RWPE2 (cell line): Measurements from ENCODE around the gene PRSS38.

ENCODE experiments used
- ATAC-seq: fragments of 200-7000 bp; cut with Tn5 transposase; 3 replicates; pipeline ENCODE4 v1.9.1; 2021; ENCODE audit warnings: low read depth
- DNase-seq: peaks from one replicate; pipeline ENCODE4 v3.0.0-alpha.2; 2020; ENCODE audit warnings: low spot score
- H3K27ac ChIP-seq: fragments of 450-650 bp; 2 replicates; pipeline ENCODE4 v1.5.1; 2017; ENCODE audit warnings: mild to moderate bottlenecking; ENCODE audit not compliant: poor library complexity, severe bottlenecking
- H3K27me3 ChIP-seq: fragments of 250-450 bp; sonication (Bioruptor Pico); 2 replicates; pipeline ENCODE4 v1.5.1; 2021; ENCODE audit warnings: mild to moderate bottlenecking, moderate library complexity; ENCODE audit not compliant: insufficient read depth, poor library complexity, severe bottlenecking
- H3K36me3 ChIP-seq: fragments of 250-450 bp; sonication (Bioruptor Pico); 2 replicates; pipeline ENCODE4 v1.5.1; 2020; ENCODE audit warnings: low read depth, mild to moderate bottlenecking, moderate library complexity
- H3K4me1 ChIP-seq: fragments of 250-450 bp; sonication (Bioruptor Pico); 2 replicates; pipeline ENCODE4 v1.5.1; 2021; ENCODE audit warnings: mild to moderate bottlenecking, moderate library complexity; ENCODE audit not compliant: insufficient read depth, poor library complexity, severe bottlenecking
- H3K4me3 ChIP-seq: fragments of 250-450 bp; sonication (Bioruptor Pico); 2 replicates; pipeline ENCODE4 v1.5.1; 2021; ENCODE audit warnings: mild to moderate bottlenecking, moderate library complexity; ENCODE audit not compliant: severe bottlenecking
- H3K9me3 ChIP-seq: fragments of 250-450 bp; sonication (Bioruptor Pico); 2 replicates; pipeline ENCODE4 v1.5.1; 2021; ENCODE audit warnings: mild to moderate bottlenecking, moderate library complexity; ENCODE audit not compliant: severe bottlenecking
- TF ChIP-seq, protein P1 (sequence below): fragments of 450-650 bp; IDR thresholded peaks from one replicate; pipeline ENCODE4 v1.5.1; 2017; ENCODE audit warnings: mild to moderate bottlenecking, moderate library complexity; ENCODE audit not compliant: poor library complexity, severe bottlenecking

PRSS38 gene

DNA sequence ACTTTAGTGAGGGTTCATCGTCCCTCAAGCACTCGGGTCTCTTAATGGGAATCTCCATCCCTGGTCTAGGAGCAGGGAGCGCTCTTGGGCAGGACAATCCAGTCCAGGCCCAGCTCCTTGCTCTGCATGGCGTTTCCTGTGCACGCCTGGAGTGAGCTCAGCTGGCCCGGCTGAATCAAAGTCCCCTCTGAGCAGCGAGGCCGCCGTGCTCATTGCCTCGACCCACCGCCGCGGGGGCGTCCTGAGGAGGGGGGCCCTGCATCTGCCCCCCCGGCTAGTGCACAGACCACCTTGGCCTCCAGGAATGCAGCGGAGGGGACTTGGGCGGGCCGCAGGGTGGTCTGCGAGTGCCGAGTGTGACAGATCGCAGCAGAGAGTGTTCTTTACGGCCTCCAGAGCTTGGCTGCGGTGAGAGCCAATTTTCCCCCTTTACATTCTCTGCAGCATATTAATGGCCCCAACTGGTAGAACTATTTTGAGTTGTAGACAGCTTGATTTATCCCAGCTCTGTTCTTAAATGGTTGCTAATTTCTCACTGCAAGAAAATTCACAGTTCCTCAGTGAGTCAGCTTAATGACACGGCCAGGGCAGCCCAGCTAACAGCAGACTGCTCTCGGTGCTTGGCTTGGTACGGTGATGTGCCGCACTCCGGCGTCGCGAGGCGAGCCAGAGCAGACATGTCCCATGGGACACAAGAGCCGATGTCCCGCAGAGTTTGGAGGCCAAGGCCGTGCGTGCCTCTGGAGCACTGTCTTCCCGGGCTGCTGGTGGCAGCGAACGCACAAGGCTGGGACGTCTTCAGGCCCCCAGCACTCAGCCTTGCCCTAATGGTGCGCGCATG, 40.4 kb upstream of the PRSS38 start:
- Histone ChIP-seq H3K9me3 (no peaks in the 10 kb centered on the region), H3K27me3 (no peaks in the 10 kb centered on the region), H3K4me3 (no peak overlapping the region), H3K36me3 (no peaks in the 10 kb centered on the region), H3K4me1 (no peaks in the 10 kb centered on the region), H3K27ac (no peak overlapping the region)
- no peak for ATAC-seq
- DNase-seq, result no peak
- TF ChIP-seq, protein P1, sequence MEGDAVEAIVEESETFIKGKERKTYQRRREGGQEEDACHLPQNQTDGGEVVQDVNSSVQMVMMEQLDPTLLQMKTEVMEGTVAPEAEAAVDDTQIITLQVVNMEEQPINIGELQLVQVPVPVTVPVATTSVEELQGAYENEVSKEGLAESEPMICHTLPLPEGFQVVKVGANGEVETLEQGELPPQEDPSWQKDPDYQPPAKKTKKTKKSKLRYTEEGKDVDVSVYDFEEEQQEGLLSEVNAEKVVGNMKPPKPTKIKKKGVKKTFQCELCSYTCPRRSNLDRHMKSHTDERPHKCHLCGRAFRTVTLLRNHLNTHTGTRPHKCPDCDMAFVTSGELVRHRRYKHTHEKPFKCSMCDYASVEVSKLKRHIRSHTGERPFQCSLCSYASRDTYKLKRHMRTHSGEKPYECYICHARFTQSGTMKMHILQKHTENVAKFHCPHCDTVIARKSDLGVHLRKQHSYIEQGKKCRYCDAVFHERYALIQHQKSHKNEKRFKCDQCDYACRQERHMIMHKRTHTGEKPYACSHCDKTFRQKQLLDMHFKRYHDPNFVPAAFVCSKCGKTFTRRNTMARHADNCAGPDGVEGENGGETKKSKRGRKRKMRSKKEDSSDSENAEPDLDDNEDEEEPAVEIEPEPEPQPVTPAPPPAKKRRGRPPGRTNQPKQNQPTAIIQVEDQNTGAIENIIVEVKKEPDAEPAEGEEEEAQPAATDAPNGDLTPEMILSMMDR, result no peak

DNA sequence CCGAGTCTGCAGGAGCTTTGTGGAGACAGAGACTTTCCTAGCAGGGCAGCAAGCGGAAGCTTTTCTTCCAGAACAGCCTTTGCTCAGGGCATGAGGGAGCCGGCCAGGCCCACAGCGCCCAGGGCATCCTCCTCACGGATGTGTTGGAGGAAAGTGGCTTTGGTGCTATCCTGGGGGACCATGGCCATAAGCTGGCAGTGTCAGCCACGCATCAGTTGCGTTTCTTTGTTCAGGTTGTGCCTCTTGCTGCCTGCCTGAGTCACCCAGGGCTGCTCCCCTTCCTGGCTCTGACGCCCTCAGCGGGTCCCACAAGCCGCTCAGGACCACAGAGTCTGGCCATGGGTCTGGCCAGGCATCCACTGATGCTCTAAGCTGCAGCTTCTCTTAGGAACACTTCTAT, 39.6 kb upstream of the PRSS38 start:
- Histone ChIP-seq H3K9me3 (no peaks in the 10 kb centered on the region), H3K27ac (no peak overlapping the region), H3K4me3 (no peak overlapping the region), H3K36me3 (no peaks in the 10 kb centered on the region), H3K4me1 (no peaks in the 10 kb centered on the region), H3K27me3 (no peaks in the 10 kb centered on the region)
- TF ChIP-seq, protein P1, result no peak
- DNase-seq (no peak), ATAC-seq (no peak)

DNA sequence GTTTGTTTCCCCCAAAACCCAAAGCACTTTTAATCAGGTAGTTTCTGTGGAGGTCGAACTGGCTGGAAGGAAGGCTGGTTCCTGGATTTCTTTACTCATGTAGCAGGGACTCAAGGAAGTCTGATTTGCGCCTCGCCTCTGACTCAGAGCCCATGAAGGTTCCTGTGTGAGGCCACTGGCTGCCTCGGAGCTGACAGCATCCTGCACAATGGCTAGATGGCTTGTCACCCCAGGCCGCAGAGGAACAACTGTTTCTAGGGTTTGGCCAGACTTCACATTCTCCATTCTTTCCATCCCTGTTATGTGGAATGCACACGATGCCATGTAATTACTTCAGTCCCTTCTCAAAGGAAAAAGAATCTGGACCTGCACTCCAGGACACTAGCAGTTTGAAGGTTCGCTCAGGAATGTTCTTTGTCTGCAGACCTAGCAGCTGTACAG, 39.1 kb upstream of the PRSS38 start:
- no peak overlapping the region for H3K27ac ChIP-seq
- TF ChIP-seq, protein P1, result no peak
- ATAC-seq (no peak), DNase-seq (no peak)
- H3K4me1 ChIP-seq, result no peaks in the 10 kb centered on the region
- H3K4me3 ChIP-seq, result no peak overlapping the region
- no peaks in the 10 kb centered on the region for H3K9me3 ChIP-seq
- H3K36me3 ChIP-seq, result no peaks in the 10 kb centered on the region
- H3K27me3 ChIP-seq, result no peaks in the 10 kb centered on the region

DNA sequence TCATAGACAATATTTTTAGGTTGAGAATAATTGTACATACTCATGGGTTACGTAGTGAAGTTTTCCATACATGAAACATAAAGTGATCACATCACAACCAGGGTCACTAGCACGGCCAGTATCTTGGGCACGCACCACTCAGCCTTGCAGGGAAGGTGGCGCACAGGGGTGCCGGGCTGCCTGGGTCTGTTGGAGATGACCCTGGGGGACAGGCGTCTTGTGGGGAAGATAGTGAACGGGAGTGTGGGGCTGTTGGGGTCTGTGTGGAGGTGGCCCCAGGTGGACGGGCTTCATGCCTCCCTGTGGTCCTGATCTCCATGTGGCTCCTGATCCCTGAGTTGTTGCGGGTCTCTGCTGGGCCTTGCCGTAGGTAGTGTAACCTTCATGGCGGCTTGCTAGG, 38.3 kb upstream of the PRSS38 start:
- no peak for ATAC-seq
- Histone ChIP-seq H3K4me1 (no peaks in the 10 kb centered on the region), H3K36me3 (no peaks in the 10 kb centered on the region), H3K9me3 (no peaks in the 10 kb centered on the region), H3K27ac (no peak overlapping the region), H3K4me3 (no peak overlapping the region), H3K27me3 (no peaks in the 10 kb centered on the region)
- TF ChIP-seq, protein P1, result no peak
- no peak for DNase-seq

DNA sequence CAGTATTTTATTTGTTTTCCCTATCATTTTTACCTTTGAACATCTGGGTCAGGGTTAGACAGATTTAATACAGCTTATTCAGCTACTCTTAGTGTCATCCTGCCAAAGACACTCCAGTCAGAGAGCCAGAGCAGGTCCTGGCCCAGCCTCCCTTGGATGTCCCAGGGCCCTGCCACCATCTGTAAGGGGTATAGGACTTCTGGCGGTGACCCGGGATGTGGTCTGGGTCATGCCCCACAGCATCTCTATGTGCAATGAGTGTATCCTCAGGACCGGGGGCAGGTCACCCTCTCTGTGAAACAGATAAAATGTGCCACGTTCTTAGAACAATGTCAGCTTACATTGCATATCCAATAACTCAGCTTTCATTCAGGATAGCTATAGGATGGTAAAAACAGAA, 37.8 kb upstream of the PRSS38 start:
- H3K4me1 ChIP-seq, result no peaks in the 10 kb centered on the region
- TF ChIP-seq, protein P1, result no peak
- DNase-seq, result no peak
- H3K4me3 ChIP-seq, result no peak overlapping the region
- H3K36me3 ChIP-seq, result no peaks in the 10 kb centered on the region
- no peak for ATAC-seq
- no peaks in the 10 kb centered on the region for H3K9me3 ChIP-seq
- H3K27ac ChIP-seq, result no peak overlapping the region
- H3K27me3 ChIP-seq, result no peaks in the 10 kb centered on the region
